ENCODE measurements around the gene EIF6.

Gene EIF6

GRCh38 chr20:35240811-35241293 lies 43.7 kb downstream of the EIF6 start:
- H3K27ac ChIP-seq: no peak overlapping the region
- no peak for TF ChIP-seq CTCF (conservative IDR thresholded peaks at IDR 0.05)
- TF ChIP-seq ZFX (IDR thresholded peaks at IDR 0.05): no peak

GRCh38 chr20:35240083-35240810 lies 44.3 kb downstream of the EIF6 start:
- TF ChIP-seq ZFX (IDR thresholded peaks at IDR 0.05) (no peak), CTCF (conservative IDR thresholded peaks at IDR 0.05) (no peak)
- H3K27ac ChIP-seq: no peak overlapping the region

- H3K27ac ChIP-seq: no peak overlapping the region
- TF ChIP-seq CTCF (conservative IDR thresholded peaks at IDR 0.05): no peak
- no peak for TF ChIP-seq ZFX (IDR thresholded peaks at IDR 0.05)
Observed at GRCh38 chr20:35238735-35239134, 45.8 kb downstream of the EIF6 start.

- TF ChIP-seq ZFX (IDR thresholded peaks at IDR 0.05) (no peak), CTCF (conservative IDR thresholded peaks at IDR 0.05) (no peak)
- no peak overlapping the region for H3K27ac ChIP-seq
Observed at GRCh38 chr20:35238170-35238569, 46.4 kb downstream of the EIF6 start.

- no peak for TF ChIP-seq ZFX (IDR thresholded peaks at IDR 0.05)
- no peak for TF ChIP-seq CTCF (conservative IDR thresholded peaks at IDR 0.05)
- H3K27ac ChIP-seq: no peak overlapping the region
Observed at GRCh38 chr20:35237486-35237885, 47.1 kb downstream of the EIF6 start.

GRCh38 chr20:35235881-35236280 lies 48.7 kb downstream of the EIF6 start:
- no peak for TF ChIP-seq CTCF (conservative IDR thresholded peaks at IDR 0.05)
- no peak for TF ChIP-seq ZFX (IDR thresholded peaks at IDR 0.05)
- H3K27ac ChIP-seq: no peak overlapping the region

- H3K27ac ChIP-seq: no peak overlapping the region
- TF ChIP-seq ZFX (IDR thresholded peaks at IDR 0.05) (no peak), CTCF (conservative IDR thresholded peaks at IDR 0.05) (no peak)
Observed at GRCh38 chr20:35232575-35232974, 52.0 kb downstream of the EIF6 start.
